HCT116 (cell line): Measurements from ENCODE around the gene HOXD13. TPM values are rescaled to one million over a fixed set of nuclear protein-coding genes. Genes with fewer than 3 reads are reported as not detected.

Experiments used
- ATAC-seq: fragments of 200-7000 bp; cut with Tn5 transposase; 2 replicates; pipeline ENCODE4 v1.9.1; 2020; ENCODE audit warnings: mild to moderate bottlenecking, moderate library complexity
- BruUV-seq: library from RNA; stranded (reverse); fragments of 400-500 nt; replicated peaks from 2 replicates; lab custom pipeline; 2021; lab: Mats Ljungman, UMichigan
- CTCF ChIA-PET: fragments of 300-600 bp; sonication (Branson Sonifier 250); formaldehyde crosslinking; loops from one replicate; lab custom pipeline; 2021; ENCODE audit warnings: antibody characterized with exemption; lab: Charles Lee
- POLR2A ChIA-PET: fragments of 300-600, 350-600 bp; sonication (Branson Sonifier 250); formaldehyde crosslinking; loops from one replicate; lab custom pipeline; 2021; ENCODE audit warnings: antibody characterized with exemption; lab: Charles Lee
- RAD21 ChIA-PET, 2 experiments: fragments of 300-600 bp; sonication (Branson Sonifier 250); formaldehyde crosslinking; loops; one replicate each; lab custom pipeline; 2023; ENCODE audit warnings: low total read pairs in 2 of 2; ENCODE audit not compliant: uncharacterized antibody in 2 of 2, unreplicated experiment in 2 of 2, low non-redundant PET in 1 of 2; lab: Charles Lee
- DNase-seq: peaks from one replicate; pipeline ENCODE4 v3.0.0-alpha.2; 2010; ENCODE audit warnings: low read depth, low spot score
- H2AFZ ChIP-seq: fragments of 200-600 bp; shearing (Covaris generic), sonication (generic); 2 replicates; pipeline ENCODE4 v1.6.1; 2017; ENCODE audit warnings: low read depth, mixed run types, mixed read lengths, antibody characterized with exemption, low read length; ENCODE audit not compliant: poor library complexity, severe bottlenecking
- H3K27ac ChIP-seq: 2 replicates; pipeline ENCODE4 v1.5.1; 2012; ENCODE audit warnings: low read depth, low read length
- H3K27me3 ChIP-seq: fragments of 200-600 bp; sonication (generic); 2 replicates; pipeline ENCODE4 v1.6.1; 2016; ENCODE audit warnings: mixed run types, low read length, mixed read lengths; ENCODE audit not compliant: insufficient read depth
- H3K36me3 ChIP-seq, 2 experiments: fragments of 200-500 bp in 1 of 2; fragments of 200-600 bp in 1 of 2; sonication (Bioruptor generic) in 1 of 2; sonication (generic) in 1 of 2; 2 replicates each; pipeline versions ENCODE4 v1.5.1 to v1.6.1; 2014 to 2016; ENCODE audit warnings: low read length in 2 of 2, inconsistent platforms in 1 of 2, mixed read lengths in 1 of 2, mixed run types in 1 of 2; ENCODE audit not compliant: insufficient read depth in 2 of 2, control insufficient read depth in 1 of 2
- H3K4me1 ChIP-seq, 2 experiments: fragments of 200-600 bp in 1 of 2; sonication (generic) in 1 of 2; 2 replicates each; pipeline versions ENCODE4 v1.5.1 to v1.6.1; 2012 to 2017; ENCODE audit warnings: low read length in 2 of 2, inconsistent platforms in 1 of 2, mild to moderate bottlenecking in 1 of 2, mixed read lengths in 1 of 2, mixed run types in 1 of 2, moderate library complexity in 1 of 2; ENCODE audit not compliant: insufficient read depth in 2 of 2, control insufficient read depth in 1 of 2
- H3K4me2 ChIP-seq: fragments of 200-600 bp; sonication (generic); 2 replicates; pipeline ENCODE4 v1.6.1; 2017; ENCODE audit warnings: mixed run types, low read length, mixed read lengths
- H3K4me3 ChIP-seq, 2 experiments: fragments of 200-600 bp in 1 of 2; sonication (generic) in 1 of 2; replicated peaks in 1 of 2; 2 replicates each; pipeline ENCODE4 v1.5.1; 2011 to 2016; ENCODE audit warnings: low read length in 2 of 2, control low read depth in 1 of 2, low read depth in 1 of 2, mild to moderate bottlenecking in 1 of 2, mixed read lengths in 1 of 2, mixed run types in 1 of 2
- H3K79me2 ChIP-seq: fragments of 200-600 bp; sonication (generic); 2 replicates; pipeline ENCODE4 v1.6.1; 2017; ENCODE audit warnings: mild to moderate bottlenecking, mixed run types, low read length, moderate library complexity, mixed read lengths; ENCODE audit not compliant: insufficient read depth
- H3K9ac ChIP-seq: fragments of 200-600 bp; sonication (generic); 2 replicates; pipeline ENCODE4 v1.6.1; 2016; ENCODE audit warnings: low read length, mixed read lengths
- H3K9me2 ChIP-seq: fragments of 200-600 bp; sonication (generic), shearing (Covaris generic); 2 replicates; pipeline ENCODE4 v1.6.1; 2017; ENCODE audit warnings: mixed run types, mild to moderate bottlenecking, moderate library complexity; ENCODE audit not compliant: insufficient read depth
- H3K9me3 ChIP-seq, 2 experiments: fragments of 200-500 bp in 1 of 2; fragments of 200-600 bp in 1 of 2; sonication (Bioruptor generic) in 1 of 2; sonication (generic) in 1 of 2; 2 replicates each; pipeline ENCODE4 v1.6.1; 2014 to 2017; ENCODE audit warnings: low read length in 2 of 2, mixed read lengths in 2 of 2, inconsistent platforms in 1 of 2, low read depth in 1 of 2, mild to moderate bottlenecking in 1 of 2, mixed run types in 1 of 2, moderate library complexity in 1 of 2; ENCODE audit not compliant: control insufficient read depth in 1 of 2, insufficient read depth in 1 of 2
- H4K20me1 ChIP-seq: fragments of 200-600 bp; sonication (generic), shearing (Covaris generic); 2 replicates; pipeline ENCODE4 v1.6.1; 2017; ENCODE audit warnings: mixed run types, mild to moderate bottlenecking, moderate library complexity; ENCODE audit not compliant: insufficient read depth
- ATF3 ChIP-seq: IDR thresholded peaks from 2 replicates; pipeline ENCODE4 v1.6.1; 2012
- EZH2phosphoT487 ChIP-seq: fragments of 200-600 bp; IDR thresholded peaks from 2 replicates; pipeline ENCODE4 v1.6.1; 2018; ENCODE audit warnings: antibody characterized with exemption, borderline replicate concordance
- JUND ChIP-seq: IDR thresholded peaks from 2 replicates; pipeline ENCODE4 v1.6.1; 2012
- RAD21 ChIP-seq: IDR thresholded peaks from 2 replicates; pipeline ENCODE4 v1.6.1; 2012; ENCODE audit warnings: low read depth, mild to moderate bottlenecking
- SRF ChIP-seq: IDR thresholded peaks from 2 replicates; pipeline ENCODE4 v1.6.1; 2012; ENCODE audit warnings: low read depth
- ZFX ChIP-seq: fragments of 450-650 bp; IDR thresholded peaks from 2 replicates; pipeline ENCODE4 v1.6.1; 2017
- ZNF274 ChIP-seq: fragments of 200-500 bp; sonication (Bioruptor generic); IDR thresholded peaks from 2 replicates; pipeline ENCODE4 v1.6.1; 2014; ENCODE audit warnings: mild to moderate bottlenecking, low read depth, low read length, inconsistent platforms
- intact Hi-C: fragments of 100-400 bp; cut with micrococcal nuclease; formaldehyde crosslinking; loops from 2 replicates; pipeline ENCODE4 v1.10.0; 2022
- total RNA-seq: library from RNA; stranded (reverse); gene quantifications from one replicate; pipeline ENCODE4 v1.2.1, GENCODE V29; 2021; ENCODE audit not compliant: unreplicated experiment
- TF ChIP-seq, protein P1 (sequence below): IDR thresholded peaks from 2 replicates; pipeline ENCODE4 v1.6.1; 2012; ENCODE audit warnings: low read depth

Gene HOXD13
- total RNA-seq, 1 experiment from 2014 or later = not detected

- ChIA-PET POLR2A (no interaction called here), CTCF (no interaction called here), RAD21 (no interaction called here)
- no peaks in the 10 kb centered on the region for H3K9me3 ChIP-seq
- ATAC-seq (no peak), DNase-seq (no peak)
- no peaks in the 10 kb centered on the region for H3K9me2 ChIP-seq
- BruUV-seq = no TSS peak
- intact Hi-C loops = no loop called here
- H3K4me1 ChIP-seq = peaks cover 5 to 18% of the 10 kb centered on the region in 2 experiments; a peak in 3 of 4 replicates
- no peak overlapping the region for H2AFZ ChIP-seq
- no peaks in the 10 kb centered on the region for H3K36me3 ChIP-seq
- H3K27me3 ChIP-seq = no peaks in the 10 kb centered on the region
- H3K79me2 ChIP-seq = no peaks in the 10 kb centered on the region
- H3K4me2 ChIP-seq = no peak overlapping the region
- no peaks in the 10 kb centered on the region for H4K20me1 ChIP-seq
- no peak overlapping the region for H3K4me3 ChIP-seq
- TF ChIP-seq, protein P1, sequence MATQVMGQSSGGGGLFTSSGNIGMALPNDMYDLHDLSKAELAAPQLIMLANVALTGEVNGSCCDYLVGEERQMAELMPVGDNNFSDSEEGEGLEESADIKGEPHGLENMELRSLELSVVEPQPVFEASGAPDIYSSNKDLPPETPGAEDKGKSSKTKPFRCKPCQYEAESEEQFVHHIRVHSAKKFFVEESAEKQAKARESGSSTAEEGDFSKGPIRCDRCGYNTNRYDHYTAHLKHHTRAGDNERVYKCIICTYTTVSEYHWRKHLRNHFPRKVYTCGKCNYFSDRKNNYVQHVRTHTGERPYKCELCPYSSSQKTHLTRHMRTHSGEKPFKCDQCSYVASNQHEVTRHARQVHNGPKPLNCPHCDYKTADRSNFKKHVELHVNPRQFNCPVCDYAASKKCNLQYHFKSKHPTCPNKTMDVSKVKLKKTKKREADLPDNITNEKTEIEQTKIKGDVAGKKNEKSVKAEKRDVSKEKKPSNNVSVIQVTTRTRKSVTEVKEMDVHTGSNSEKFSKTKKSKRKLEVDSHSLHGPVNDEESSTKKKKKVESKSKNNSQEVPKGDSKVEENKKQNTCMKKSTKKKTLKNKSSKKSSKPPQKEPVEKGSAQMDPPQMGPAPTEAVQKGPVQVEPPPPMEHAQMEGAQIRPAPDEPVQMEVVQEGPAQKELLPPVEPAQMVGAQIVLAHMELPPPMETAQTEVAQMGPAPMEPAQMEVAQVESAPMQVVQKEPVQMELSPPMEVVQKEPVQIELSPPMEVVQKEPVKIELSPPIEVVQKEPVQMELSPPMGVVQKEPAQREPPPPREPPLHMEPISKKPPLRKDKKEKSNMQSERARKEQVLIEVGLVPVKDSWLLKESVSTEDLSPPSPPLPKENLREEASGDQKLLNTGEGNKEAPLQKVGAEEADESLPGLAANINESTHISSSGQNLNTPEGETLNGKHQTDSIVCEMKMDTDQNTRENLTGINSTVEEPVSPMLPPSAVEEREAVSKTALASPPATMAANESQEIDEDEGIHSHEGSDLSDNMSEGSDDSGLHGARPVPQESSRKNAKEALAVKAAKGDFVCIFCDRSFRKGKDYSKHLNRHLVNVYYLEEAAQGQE = no peak
- TF ChIP-seq EZH2phosphoT487 = no peak
- TF ChIP-seq JUND = no peak
- no peak overlapping the region for H3K9ac ChIP-seq
- H3K27ac ChIP-seq = no peak overlapping the region
Observed at GRCh38 chr2:176100547-176101140, 8.1 kb downstream of the HOXD13 start.

GRCh38 chr2:176101216-176101830, 8.8 kb downstream of the HOXD13 start:
- ChIA-PET RAD21 (no interaction called here), CTCF (interaction anchor here (1.5 kb wide), 1 partner anchor 10 kb away, joined by 7 read pairs; no protein-coding TSS in a partner anchor)
- Histone ChIP-seq H3K27ac (no peak overlapping the region), H2AFZ (no peak overlapping the region), H3K36me3 (no peaks in the 10 kb centered on the region), H3K79me2 (no peaks in the 10 kb centered on the region), H3K9ac (no peak overlapping the region), H3K27me3 (no peaks in the 10 kb centered on the region), H3K4me3 (no peak overlapping the region), H3K4me2 (no peak overlapping the region)
- no peak for DNase-seq
- no TSS peak for BruUV-seq
- TF ChIP-seq ZFX (no peak), ATF3 (no peak), SRF (no peak), ZNF274 (no peak), RAD21 (no peak)
- TF ChIP-seq, all 23 proteins: peak for 0
- POLR2A ChIA-PET = no interaction called here
- Histone ChIP-seq H3K4me1 (peaks cover 5 to 20% of the 10 kb centered on the region in 2 experiments; a peak in 3 of 4 replicates), H3K9me3 (no peaks in the 10 kb centered on the region), H3K9me2 (no peaks in the 10 kb centered on the region), H4K20me1 (no peaks in the 10 kb centered on the region)
- no peak for ATAC-seq
- intact Hi-C loops = no loop called here
